Fibroblast of skin of left quadriceps (primary cell): ENCODE measurements around the gene ADGRD1.

ENCODE experiments used
- DNase-seq, 2 experiments: peaks; one replicate each; pipeline ENCODE4 v3.0.0-alpha.2; 2013; ENCODE audit warnings: low read depth in 2 of 2

ADGRD1 gene

DNA sequence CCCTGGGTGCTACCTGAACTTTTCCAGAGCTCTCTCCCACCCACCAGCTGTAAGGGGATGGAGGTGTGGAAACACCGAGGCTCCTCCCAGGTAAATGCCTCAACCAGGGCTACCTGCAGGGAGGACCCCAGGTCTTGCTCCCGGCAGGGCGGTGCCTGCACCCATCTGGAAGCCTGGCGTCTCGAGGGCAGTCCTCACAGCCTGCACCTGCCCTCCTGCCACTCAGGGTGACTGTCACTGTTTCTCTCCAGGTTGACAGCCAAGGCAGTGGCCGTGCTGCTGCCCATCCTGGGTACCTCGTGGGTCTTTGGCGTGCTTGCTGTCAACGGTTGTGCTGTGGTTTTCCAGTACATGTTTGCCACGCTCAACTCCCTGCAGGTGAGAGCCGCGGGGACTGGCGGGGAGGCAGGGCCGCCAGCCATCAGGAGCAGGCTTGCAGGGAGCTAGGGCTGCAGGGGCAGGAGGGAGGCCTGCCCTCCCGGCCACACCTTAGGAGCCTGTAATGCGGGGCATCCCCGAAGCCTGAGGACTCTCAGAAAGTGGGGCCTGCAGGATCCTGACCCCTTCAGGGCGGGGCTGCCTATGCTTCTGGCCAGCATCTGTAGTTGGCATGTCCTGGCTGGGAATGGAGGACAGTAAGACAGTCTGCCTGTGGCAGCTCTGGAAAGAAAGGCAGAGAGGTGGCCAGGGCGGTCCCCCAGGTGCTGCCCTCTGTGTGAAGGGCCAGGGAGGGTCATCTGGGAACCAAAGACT is 182.3 kb downstream of the ADGRD1 start:
- no peak for DNase-seq

DNA sequence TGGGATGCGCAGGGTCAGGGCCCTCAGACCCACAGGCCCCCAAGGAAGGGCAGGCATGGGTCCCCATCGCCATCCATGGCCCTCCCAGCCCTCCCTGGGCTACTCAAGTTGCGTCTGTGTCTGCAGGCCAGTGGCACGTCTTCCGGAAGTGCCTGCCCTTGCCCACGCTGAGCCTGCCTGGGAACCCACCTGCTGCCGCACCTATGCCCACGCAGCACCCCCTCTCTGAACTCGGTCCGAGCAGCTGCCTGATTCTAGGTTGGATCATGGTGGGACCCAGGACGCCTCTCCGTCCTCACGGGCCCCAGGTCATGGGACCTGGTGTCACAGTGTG is 182.8 kb downstream of the ADGRD1 start:
- no peak for DNase-seq

DNA sequence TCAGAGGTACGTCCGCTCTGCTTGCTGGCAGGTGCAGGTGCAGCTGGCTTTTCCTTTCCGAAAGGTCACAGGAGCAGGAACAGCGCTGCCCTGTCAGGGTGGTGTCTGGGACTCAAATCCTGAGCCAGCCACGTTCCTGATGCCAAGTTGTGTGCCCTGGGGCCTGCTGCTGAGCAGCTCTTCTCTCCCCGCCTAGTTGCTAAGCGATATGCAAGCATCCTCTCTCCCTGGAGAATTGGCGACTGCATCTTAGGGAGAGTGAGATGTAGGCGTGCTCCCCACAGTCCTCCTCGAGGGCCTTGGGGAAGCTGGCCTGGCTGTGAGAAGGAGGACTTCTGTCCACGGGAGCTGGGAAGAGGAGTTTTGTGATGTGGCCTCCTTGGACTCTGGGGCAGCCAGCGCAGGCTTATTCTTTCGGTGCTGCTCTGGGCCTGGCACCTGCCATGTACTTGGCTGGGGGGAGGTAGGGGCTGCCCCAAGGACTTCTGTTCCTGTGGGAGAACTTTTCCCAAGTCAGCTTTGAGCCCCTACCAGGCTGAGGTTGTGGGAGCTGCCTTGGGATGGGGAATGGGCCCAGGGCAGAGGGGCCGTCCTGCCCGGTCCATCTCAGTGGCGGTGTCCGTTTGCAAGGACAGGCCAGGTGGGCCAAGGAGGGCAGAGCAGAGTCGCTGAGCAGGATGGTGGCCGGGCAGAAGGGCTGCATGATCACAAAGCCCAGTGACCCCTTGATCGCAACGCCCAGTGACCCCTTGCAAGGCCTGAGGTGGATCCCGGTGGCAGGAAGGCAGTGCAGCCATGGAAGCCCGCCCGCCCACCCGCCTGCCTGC is 183.5 kb downstream of the ADGRD1 start:
- DNase-seq = no peak

DNA sequence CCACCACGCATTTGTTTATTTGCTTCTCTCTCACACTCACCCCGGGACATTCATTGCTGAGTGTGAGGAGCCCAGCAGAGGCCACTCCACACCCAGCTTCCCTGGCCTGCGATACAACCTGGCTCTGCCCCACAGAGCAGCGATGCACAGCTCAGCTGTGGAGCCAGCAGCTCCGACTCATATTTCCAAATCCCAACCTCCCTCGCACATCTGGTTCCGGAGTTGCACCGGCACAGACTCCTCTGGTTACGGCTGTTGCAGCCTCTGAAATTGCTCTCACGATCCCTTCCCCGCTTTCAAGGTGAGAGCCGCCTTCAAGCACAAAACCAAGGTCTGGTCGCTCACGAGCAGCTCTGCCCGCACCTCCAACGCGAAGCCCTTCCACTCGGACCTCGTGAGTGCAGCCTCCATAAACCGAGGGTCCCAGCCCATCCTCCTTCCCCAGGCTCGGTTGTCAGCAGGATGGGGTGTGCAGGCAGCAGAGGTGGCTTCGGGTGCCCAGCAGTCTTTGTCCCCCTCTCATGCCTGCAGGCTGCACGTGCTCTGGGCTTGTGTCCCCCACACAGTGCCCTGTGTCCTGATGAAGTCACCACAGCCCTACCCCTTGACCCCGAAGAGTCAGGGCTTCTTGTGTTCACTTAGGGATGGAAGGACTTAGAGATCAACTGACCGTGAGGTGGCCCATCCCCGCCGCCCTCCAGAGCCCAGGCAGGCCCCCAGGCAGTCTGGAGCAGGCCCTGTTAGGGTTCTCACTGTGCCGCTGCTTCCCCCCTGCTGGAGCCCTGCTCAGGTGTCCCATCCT is 184.3 kb downstream of the ADGRD1 start:
- no peak for DNase-seq

DNA sequence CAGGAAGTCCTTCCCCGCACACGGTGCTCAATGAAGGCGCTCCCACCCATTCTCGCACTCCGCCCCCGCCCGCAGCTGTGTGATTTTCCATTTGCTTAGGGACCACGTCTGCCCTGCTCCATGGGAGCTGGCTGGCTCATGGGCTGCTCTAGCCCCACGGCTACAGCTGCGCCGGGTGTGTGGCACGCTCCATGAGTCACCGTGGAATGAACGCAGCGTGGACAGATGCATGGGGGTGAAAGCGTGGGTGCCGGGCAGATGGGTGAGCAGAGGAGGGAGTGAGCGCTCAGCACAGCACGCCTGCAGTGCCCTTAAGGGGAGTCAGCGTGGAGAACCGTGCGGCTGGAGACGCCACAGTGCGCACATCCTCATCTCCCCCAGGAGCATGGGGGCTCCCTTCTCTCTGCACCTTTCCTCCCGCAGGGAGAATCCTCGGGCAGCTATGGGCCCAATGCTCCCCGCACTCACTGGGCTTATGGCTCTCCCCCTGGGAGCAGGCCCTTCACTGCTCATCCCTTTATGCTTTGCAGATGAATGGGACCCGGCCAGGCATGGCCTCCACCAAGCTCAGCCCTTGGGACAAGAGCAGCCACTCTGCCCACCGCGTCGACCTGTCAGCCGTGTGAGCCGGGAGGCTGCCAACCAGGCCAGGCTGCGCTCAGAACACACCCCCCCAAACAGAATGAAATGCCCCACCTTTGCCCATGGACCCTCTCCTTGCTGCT is 185.1 kb downstream of the ADGRD1 start:
- no peak for DNase-seq

DNA sequence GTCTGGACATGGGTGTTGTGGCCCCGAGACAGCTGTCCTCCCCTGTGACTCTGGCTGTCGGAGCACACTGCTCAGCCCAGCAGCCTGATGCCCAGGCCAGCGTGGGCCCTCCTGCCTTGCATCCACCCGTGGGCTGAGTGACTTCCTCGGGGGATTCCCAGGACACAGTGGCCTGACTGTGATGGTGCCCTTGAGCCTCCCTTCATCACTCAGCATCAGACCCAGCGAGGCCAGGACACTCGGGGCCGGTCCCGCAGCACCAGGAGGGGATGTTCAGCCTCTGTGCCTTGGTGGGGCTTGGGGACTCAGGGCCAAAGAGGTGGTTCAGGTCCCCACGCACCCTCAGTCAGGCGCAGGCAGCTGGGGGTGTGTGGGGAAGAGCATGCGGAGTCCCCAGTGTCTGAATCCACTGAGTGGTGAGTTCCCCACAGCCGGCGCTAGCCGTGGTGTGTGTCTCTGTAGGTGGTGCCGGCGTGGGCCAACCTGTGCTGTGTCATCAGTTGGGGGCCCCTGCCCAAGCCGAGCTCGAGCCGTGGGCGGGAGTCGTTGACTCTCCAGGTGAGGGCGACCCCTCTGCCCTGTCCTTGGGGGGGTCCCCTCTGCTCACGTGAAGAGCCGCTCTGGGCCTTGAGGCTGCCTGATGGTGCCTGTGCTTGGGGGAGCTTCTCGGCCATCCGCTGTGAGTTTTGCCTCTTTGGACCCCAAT is 185.8 kb downstream of the ADGRD1 start:
- DNase-seq = no peak

DNA sequence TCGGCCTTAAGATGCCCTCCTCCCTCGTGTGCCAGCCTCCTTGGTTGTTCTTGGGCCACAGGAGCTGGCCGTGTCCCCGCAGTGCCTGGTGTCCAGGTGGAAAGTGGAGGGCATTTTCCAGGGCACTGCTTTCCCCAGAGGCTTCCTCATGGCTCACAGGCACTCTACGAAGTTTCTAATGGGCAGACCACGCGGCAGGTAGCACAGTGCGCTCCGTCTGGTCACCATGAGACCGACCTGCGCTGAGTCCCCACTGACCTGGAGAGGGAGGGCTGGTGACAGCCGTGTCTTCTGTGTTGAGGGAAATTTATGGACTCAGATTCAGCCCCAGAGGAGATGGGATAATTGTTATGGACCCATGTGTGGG is 186.3 kb downstream of the ADGRD1 start:
- DNase-seq = no peak

DNA sequence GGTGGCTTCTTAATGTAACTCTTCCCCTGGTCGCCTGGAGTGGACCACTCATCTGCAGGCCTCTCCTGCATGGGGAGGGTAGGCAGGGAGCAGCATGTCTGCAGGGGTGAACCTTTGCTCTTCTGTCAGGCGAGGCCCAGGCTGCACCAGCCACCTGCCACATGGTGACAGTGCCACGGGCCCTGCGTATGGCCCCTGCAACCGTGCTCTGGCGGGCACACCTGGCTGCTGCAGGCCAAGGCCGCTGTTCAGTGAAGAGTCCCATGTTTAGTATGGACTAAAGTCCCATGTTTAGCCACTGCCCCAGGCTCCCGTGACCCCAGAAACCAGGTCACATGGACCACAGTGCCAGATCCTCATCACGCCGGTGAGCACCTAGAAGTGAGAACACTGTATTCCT is 187.0 kb downstream of the ADGRD1 start:
- DNase-seq = no peak

DNA sequence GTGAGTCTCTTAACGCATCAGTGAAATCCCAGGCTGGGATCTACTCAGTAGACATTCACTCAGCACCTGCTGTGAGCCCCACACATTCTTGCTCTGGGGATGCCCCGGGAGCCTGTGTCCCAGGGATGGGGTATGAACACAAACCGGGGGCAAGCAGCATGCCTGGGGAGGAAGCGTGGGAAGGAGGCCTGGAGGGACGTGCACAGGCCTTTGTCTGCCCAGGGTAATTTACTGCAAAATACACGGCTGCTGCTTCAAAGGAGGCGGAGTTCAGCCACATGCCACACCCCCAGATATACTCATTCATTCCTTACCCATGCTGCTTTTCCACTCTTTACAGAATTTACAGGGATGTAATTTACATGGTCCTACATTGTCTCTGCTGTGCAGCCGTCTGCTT is 187.8 kb downstream of the ADGRD1 start:
- DNase-seq = no peak

DNA sequence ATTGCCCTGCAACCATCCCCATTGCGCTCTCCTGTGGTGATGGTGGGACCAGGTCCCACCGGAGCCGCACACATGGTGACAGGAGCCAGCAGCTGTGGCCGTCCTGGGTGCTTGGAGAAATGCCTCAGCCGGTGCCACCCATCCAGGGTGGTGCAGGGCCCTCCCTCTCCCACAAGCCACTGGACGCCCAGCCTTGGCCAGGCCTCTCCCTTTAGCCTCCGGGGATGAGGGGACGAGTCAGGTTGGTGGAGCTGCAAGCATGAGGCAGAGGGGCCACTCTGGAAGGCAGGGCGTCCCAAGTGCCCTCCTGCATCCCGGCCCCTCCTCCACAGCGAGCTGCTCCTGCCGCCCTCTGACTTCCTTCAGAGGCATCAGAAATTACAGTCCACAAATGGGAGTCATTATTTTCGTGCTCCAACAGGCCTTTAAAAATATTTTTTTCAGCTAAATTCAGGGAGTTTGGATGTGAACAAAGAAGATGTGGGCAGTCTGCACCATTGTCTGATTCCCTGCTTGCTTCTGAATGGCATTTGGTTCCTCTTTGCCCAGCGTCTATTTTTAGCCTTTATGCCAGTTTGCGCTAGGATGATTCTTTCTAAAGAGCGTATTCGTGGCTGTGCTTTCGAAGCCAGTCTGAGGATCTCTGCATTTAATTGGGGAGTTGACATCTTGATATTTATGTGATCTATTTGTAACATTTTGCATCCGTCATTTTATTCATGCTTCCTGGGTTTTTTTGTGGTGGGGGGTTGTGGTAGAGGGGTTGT is 189.4 kb downstream of the ADGRD1 start:
- DNase-seq = no peak

DNA sequence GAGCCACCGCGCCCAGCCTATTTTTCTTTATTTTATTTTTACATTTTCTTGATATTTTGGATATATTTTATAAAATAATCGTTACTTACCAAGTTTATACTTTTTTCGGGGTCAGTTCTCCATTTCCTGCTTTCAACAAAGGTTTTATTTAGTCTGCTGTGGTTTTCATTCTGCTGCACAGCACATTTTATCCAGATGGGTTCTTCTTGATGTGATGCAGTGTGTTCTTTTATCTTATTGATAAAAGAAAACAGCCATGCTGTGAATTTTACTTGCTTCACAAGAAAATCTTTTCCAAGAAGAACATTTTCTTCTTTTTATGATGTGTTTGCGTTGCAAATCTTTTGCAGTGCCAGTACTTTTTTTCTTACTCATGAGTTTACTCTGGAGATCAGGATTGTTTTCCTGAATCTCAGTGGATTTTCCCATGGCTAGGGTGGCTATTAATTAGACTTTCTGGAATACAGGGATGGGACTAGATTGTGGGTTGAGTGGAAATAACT is 192.5 kb downstream of the ADGRD1 start:
- no peak for DNase-seq

DNA sequence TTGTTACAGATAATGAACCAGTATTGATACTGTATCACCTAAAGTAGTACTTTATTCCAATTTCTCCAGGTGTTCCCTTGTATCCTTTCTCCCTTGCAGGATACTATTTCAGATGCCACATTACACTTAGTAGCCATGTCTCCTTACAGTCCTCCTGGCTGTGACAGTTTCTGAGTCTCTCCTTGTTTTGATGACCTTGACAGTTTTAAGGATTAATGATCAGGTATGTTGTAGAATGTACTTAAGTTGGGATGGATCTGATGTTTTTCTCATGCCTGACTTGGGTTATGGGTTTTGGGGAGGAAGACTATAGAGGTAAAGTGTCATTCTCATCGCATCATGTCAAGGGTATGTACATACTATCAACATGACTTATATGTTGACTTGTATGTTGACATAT is 193.6 kb downstream of the ADGRD1 start:
- no peak for DNase-seq

DNA sequence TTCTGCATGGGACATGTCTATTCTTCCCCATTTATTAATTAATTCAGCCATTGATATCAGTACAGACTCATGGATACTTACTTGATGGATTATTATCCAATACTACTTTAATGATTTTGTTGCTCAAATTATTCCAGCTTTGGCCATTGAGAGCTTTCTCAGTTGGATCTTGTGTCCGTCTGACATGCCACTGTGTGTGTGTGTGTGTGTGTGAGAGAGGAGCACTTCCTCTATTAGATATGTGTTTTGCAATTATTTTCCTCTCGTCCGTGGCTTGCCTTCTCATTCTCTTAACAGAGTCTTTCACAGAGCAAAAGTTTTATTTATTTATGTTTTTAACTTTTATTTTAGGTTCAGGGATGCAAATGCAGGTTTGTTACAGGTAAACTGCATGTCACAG is 194.2 kb downstream of the ADGRD1 start:
- no peak for DNase-seq

DNA sequence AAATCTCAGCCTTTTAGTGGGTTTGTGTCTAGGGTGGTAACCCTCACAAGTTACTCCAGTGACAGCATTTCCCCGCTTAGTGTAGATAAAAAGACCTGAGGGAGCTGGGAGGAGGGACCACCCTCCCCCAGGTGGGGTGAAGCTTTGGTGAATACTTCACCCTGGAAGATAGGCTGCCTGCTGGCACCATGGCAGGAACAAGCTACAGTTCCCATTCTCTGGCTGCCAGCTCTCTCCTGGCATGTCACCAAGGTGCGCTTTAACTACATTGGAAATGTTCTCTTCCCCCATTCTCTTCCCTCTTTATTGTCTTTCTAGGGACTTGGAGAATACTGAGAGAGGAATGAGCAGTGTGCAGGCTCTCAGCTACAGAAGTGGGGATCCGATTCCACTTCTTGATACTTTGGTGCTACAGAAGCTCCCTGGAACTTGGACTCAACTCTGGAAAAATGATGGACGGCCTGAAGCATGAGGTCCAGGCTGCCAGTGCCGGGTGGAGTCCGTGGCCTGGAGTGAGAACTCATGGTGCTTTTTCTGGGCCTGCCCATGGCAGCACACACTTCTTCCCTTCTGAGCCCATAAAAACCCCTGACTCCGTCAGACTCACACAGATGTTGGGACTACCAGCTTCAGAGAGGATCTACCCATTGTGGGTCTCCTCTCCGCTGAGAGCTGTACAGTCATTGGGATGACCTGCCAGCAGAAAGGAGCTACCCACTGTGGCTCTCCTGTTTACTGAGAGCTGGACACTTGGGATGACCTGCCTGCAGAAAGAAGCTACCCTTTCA is 198.0 kb downstream of the ADGRD1 start:
- DNase-seq = no peak

DNA sequence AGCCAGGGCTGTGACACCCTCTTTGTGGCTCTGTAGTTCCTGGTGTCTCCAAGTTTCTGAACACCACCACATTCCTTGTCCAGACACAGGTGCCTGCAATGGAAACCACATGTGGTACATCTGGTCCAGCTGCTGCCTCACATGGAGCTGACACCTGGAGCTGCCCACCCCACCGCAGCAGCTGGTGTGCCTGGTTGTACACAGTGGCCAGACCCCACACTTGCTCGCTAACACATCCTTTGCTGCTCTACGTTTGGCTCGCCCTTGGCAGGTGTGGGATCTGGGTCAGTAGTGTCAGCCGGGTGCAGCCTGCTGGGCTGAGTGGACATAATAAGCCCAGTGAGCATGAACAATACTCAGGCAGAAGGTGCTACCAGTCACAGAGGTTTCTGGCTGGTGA is 198.9 kb downstream of the ADGRD1 start:
- no peak for DNase-seq

DNA sequence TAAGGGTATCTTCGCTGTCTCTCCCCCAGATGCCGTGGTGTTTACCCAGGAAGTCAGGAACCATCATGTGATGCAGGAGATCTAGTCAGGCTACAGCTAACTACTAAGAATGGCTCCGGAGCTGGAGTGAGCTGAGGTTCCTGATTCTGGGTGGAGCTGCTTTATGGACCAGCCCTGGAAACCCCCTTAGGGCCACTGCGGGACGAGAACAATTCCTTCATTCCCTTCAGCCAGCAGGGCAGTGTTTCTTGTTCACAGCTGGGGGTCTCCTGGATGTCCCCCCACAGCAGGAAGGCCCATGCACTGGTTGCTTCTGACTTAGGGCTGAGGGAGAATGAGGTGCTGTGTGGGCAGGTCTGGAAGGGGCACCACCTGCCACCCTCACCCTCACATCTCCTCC is 199.3 kb downstream of the ADGRD1 start:
- no peak for DNase-seq

DNA sequence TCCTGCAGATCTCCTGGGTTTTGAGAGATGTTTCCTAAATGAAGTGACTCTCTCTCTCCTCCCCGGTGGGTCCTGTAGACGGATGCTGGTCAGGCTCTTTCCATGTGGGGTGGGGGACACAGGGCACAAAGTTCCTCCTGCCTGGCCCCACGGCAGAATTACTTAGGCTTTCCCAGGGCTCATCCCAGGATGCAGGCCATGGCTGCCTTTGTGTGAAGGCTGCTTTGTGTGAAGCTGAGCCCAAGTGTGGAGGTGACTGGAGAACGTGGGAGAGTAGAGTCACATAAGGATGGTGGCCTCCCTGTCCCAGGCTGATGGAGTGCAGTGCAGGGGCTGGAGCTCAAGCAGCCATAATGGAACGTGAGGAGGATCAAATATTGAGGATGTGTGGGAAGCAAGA is 200.2 kb downstream of the ADGRD1 start:
- no peak for DNase-seq

DNA sequence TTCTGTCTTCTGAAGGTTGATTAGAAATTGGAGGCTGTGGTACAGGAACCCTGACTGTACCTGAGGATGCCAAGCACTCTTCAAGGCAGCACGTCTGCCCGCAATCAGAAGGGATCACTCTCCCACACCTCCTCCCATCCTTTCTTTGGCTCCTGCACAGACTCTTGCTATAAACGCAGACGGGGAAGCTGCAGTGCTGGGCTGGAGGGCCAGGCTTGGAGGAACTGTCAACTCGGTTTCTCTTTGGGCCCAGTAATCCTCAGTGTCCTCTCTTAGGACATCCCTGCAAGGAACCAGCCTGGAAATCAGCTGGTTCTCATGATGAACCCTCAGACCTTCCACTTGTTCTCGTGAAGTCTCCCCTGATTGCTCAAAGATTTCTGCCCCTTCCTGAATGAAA is 201.4 kb downstream of the ADGRD1 start:
- no peak for DNase-seq

DNA sequence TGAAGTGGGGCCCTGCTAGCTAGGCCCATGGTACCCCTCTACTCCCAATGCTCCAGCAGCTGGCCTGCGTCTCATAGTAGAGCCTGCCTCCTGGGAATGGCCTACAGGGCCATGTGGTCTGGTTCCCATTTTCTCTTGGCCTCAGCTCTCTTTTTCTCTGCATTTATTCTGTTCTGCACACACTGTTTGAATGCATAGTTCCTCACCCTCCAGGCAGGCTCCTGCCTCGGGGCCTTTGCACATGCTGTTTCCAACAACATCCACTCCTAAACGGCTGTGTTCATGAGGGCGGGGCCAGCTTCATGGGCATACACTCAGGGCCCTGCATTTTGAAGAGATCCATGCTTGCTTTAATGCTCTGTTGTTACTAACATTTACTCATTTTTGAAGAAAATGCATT is 204.0 kb downstream of the ADGRD1 start:
- DNase-seq = no peak

DNA sequence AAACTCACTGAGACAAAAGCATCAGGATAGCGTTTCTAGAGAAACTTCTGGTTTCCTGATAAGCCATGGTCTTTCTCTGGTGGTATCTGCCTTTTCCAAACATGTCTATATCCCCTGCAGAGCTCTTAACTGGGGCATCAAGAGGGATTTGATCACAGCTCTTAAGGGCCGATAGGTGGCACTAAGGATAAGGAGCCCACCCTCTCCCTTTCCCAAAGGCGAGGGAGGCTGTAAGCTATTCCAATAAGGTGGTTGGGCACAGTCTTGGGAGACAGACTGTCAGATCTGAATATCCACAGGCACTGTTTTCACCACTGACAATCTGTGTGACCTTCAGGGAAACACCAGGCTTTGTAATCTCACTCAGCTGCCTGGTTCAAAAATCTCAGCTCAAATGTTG is 206.0 kb downstream of the ADGRD1 start:
- no peak for DNase-seq
